Mononuclear cell (primary cell): ENCODE data around the gene BRD9. TPM values are rescaled to one million over a fixed set of nuclear protein-coding genes. Genes with fewer than 3 reads are reported as not detected.

Experiments used
- H3K27me3 ChIP-seq: 2 replicates; pipeline ENCODE4 v1.6.0; 2011; ENCODE audit warnings: low read length, control low read depth; ENCODE audit not compliant: insufficient read depth
- H3K4me1 ChIP-seq: 2 replicates; pipeline ENCODE4 v1.5.1; 2011; ENCODE audit warnings: mild to moderate bottlenecking, low read length, control low read depth; ENCODE audit not compliant: insufficient read depth
- H3K4me3 ChIP-seq: 2 replicates; pipeline ENCODE4 v1.5.1; 2011; ENCODE audit warnings: mild to moderate bottlenecking, low read length, moderate library complexity
- H3K9me3 ChIP-seq: 2 replicates; pipeline ENCODE4 v1.5.1; 2011; ENCODE audit warnings: low read depth, mild to moderate bottlenecking, control low read depth, low read length
- total RNA-seq: library from RNA; depleted of rRNA; stranded (reverse); fragments of >200 nt; gene quantifications from one replicate; pipeline ENCODE4 v1.2.3, GENCODE V29; 2012

BRD9 gene
- total RNA-seq, 1 donor: 30.7 TPM

DNA sequence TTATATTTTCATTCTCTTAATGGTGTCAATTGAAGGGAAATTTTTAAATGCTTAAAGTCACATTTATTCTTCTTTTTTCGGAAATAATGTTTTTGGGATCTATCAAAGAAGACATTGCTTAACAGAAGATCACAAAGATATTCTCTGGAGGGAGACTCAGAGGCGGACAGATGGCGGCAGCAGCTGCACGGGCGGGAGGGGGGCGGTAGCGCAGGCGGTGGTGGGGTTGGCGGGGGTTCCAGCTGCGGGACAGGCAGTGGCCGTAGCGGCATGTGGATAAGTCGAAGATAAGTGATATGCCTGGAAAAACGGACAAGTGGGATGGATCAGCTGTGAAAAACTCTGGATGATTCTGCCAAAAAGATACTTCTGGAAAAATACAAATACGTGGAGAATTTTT lies 76.4 kb downstream of the BRD9 start:
- Histone ChIP-seq H3K4me3 (no peak overlapping the region), H3K4me1 (no peaks in the 10 kb centered on the region), H3K9me3 (no peaks in the 10 kb centered on the region), H3K27me3 (no peaks in the 10 kb centered on the region)

DNA sequence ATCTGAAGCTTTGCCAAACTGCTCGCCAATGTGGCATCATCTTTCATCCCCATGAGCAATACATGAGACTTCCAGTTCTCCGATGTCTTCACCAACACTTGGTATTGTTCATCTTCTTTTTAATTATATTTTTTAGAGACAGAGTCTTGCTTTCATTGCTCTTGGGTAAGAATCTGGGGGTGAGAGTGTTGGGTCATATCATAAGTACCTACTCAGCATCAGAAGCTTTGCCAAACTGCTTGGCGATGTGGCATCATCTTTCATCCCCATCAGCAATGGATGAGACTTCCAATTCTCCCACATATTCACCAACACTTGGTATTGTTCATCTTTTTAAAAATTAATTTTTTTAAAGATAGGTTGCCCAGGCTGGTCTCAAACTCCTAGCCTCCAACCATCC lies 77.2 kb downstream of the BRD9 start:
- Histone ChIP-seq H3K4me1 (no peaks in the 10 kb centered on the region), H3K27me3 (no peaks in the 10 kb centered on the region), H3K9me3 (no peaks in the 10 kb centered on the region), H3K4me3 (no peak overlapping the region)

Other genes with a start within 250 kb of the BRD9 start
- gene TPPP, start 199.4 kb downstream of the BRD9 start, total RNA-seq: 0.84 TPM
- gene ZDHHC11B, start 108.1 kb downstream of the BRD9 start, total RNA-seq: 0.73 TPM
- gene ZDHHC11, start 41.8 kb downstream of the BRD9 start, total RNA-seq: 1.2 TPM
- gene TRIP13, start 83 bp upstream of the BRD9 start, total RNA-seq: 0.21 TPM
- not detected for gene NKD2, start 116.0 kb upstream of the BRD9 start, total RNA-seq
- gene SLC12A7, start 219.3 kb upstream of the BRD9 start, total RNA-seq: 13.7 TPM